ENCODE results near the gene RP9. TPM values are rescaled to one million over a fixed set of nuclear protein-coding genes. Genes with fewer than 3 reads are reported as not detected.

Gene RP9
- total and polyA plus RNA-seq, 2 of the 4 experiments (the other 2 are of a cell fraction): 9.5 to 18.1 TPM

DNA sequence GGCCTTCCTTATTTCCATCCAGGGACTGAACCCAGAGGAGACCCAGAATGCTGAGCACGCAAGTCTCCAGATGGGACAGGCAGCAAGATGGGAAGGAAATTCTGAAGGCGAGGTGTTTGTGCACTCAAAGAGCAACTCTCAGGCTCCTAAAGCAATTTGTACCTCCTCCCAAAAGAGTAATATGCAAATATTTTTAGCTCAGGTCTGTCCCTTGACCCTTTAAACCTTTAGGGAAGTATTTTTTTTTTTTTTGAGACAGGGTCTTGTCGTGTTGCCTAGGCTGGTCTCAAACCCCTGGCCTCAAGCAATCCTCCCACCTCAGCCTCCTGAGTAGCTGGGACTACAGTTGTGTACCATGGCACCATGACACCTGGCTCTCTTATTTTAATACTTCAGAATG, 8.4 kb downstream of the RP9 start:
- Histone ChIP-seq H3K56ac (ENCODE audit: extremely low read depth, insufficient read depth, low read length) (no peak overlapping the region), H3K9me3 (ENCODE audit: control insufficient read depth, insufficient read depth, low read length) (no peaks in the 10 kb centered on the region), H3K79me1 (ENCODE audit: low read depth in 1 of 2, low read length in 2 of 2) (peaks cover 27 to 38% of the 10 kb centered on the region in 2 experiments), H2BK20ac (ENCODE audit: low read depth, low read length) (no peak overlapping the region), H3K36me3 (ENCODE audit: control insufficient read depth, insufficient read depth, low read length) (peaks cover 37% of the 10 kb centered on the region), H4K20me1 (ENCODE audit: insufficient read depth, low read length) (peaks cover 3% of the 10 kb centered on the region; the same call in 1 of the 2 replicates), H3K18ac (ENCODE audit: low read depth, low read length) (no peak overlapping the region), H4K8ac (ENCODE audit: low read depth in 2 of 2, low read length in 2 of 2) (no peak overlapping the region), H2AFZ (replicated peaks; ENCODE audit: low read length, poor library complexity) (no peak overlapping the region), H3K4ac (ENCODE audit: low read depth, low read length) (no peak overlapping the region), H3K9me1 (ENCODE audit: insufficient read depth, low read length) (peaks cover 4% of the 10 kb centered on the region; the same call in 1 of the 2 replicates), H4K5ac (ENCODE audit: low read depth, low read length) (no peak overlapping the region), H2BK15ac (ENCODE audit: low read depth, low read length) (no peak overlapping the region), H3K23ac (ENCODE audit: low read depth, low read length) (no peak overlapping the region), H4K91ac (ENCODE audit: insufficient read depth, low read depth, low read length) (no peak overlapping the region), H2AK9ac (replicated peaks; ENCODE audit: low read depth, low read length, poor library complexity) (no peak overlapping the region), H3K4me1 (ENCODE audit: control insufficient read depth, insufficient read depth, low read length) (no peaks in the 10 kb centered on the region), H3K27me3 (ENCODE audit: control insufficient read depth, insufficient read depth, low read length) (no peaks in the 10 kb centered on the region), H2BK5ac (ENCODE audit: low read depth, low read length, poor library complexity, severe bottlenecking) (no peak overlapping the region), H3K14ac (replicated peaks; ENCODE audit: low read depth, low read length) (no peak overlapping the region), H2BK120ac (ENCODE audit: low read depth, low read length) (no peak overlapping the region), H2AK5ac (ENCODE audit: low read depth, low read length) (no peak overlapping the region), H3K4me3 (ENCODE audit: insufficient read depth, low read depth, low read length) (no peak overlapping the region), H3K27ac (ENCODE audit: insufficient read depth, low read length) (no peak overlapping the region), H3K9ac (ENCODE audit: low read depth, low read length) (no peak overlapping the region), H3K4me2 (ENCODE audit: low read depth, low read length) (no peak overlapping the region)
- dilution Hi-C loops (cut with HindIII; ENCODE audit: low sequenced_read_pairs, unreplicated experiment): no loop called here
- no peak for TF ChIP-seq POLR2A (IDR thresholded peaks at IDR 0.05; ENCODE audit: low read depth, low read length)
- TF ChIP-seq CHD1 (IDR thresholded peaks at IDR 0.05; ENCODE audit: low read depth, low read length): no peak
- TF ChIP-seq NFE2L2 (IDR thresholded peaks at IDR 0.05; ENCODE audit: low read depth, low read length): no peak
- no peak for TF ChIP-seq MAFK (IDR thresholded peaks at IDR 0.05; ENCODE audit: low read depth, low read length)
- no peak for TF ChIP-seq BHLHE40 (IDR thresholded peaks at IDR 0.05; ENCODE audit: low read depth, low read length)
- no peak for TF ChIP-seq MXI1 (IDR thresholded peaks at IDR 0.05; ENCODE audit: borderline replicate concordance, low read depth, low read length)
- TF ChIP-seq SMC3 (IDR thresholded peaks at IDR 0.05; ENCODE audit: low read depth, low read length): no peak
- no peak for TF ChIP-seq MAZ (IDR thresholded peaks at IDR 0.05; ENCODE audit: borderline replicate concordance, low read depth, low read length)
- TF ChIP-seq, protein P1, sequence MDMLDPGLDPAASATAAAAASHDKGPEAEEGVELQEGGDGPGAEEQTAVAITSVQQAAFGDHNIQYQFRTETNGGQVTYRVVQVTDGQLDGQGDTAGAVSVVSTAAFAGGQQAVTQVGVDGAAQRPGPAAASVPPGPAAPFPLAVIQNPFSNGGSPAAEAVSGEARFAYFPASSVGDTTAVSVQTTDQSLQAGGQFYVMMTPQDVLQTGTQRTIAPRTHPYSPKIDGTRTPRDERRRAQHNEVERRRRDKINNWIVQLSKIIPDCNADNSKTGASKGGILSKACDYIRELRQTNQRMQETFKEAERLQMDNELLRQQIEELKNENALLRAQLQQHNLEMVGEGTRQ (IDR thresholded peaks at IDR 0.05; ENCODE audit: low read depth, low read length): no peak
- TF ChIP-seq RAD21 (IDR thresholded peaks at IDR 0.05; ENCODE audit: low read length): no peak
- TF ChIP-seq, protein P2, sequence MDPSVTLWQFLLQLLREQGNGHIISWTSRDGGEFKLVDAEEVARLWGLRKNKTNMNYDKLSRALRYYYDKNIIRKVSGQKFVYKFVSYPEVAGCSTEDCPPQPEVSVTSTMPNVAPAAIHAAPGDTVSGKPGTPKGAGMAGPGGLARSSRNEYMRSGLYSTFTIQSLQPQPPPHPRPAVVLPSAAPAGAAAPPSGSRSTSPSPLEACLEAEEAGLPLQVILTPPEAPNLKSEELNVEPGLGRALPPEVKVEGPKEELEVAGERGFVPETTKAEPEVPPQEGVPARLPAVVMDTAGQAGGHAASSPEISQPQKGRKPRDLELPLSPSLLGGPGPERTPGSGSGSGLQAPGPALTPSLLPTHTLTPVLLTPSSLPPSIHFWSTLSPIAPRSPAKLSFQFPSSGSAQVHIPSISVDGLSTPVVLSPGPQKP (IDR thresholded peaks at IDR 0.05; ENCODE audit: borderline replicate concordance, low read depth, low read length): no peak
- no peak for TF ChIP-seq CTCF (conservative IDR thresholded peaks at IDR 0.05; ENCODE audit: low read depth, low read length)
- no peak for TF ChIP-seq RFX5 (IDR thresholded peaks at IDR 0.05; ENCODE audit: low read depth, low read length)
- no peak for TF ChIP-seq CEBPB (IDR thresholded peaks at IDR 0.05; ENCODE audit: low read depth, low read length)
- no peak for TF ChIP-seq RCOR1 (IDR thresholded peaks at IDR 0.05; ENCODE audit: insufficient replicate concordance, low read length)
- TF ChIP-seq FOS (IDR thresholded peaks at IDR 0.05; ENCODE audit: low read depth, low read length): no peak
- POLR2A ChIA-PET (ENCODE audit: unreplicated experiment): no interaction called here
- intact Hi-C loops (cut with micrococcal nuclease): no loop called here
- DNase-seq (no peak), ATAC-seq (ENCODE audit: low read depth) (no peak)
- WGBS, 2 experiments (ENCODE audit: extremely low coverage in 2 of 2, insufficient read length in 1 of 2): no CpG with 5 or more reads among the region's 3 CpGs
- in situ Hi-C loops (cut with MboI; ENCODE audit: low sequenced_read_pairs): no loop called here
- no TSS peak for BruUV-seq (replicated peaks)
- CTCF ChIA-PET: no interaction called here
